Parathyroid adenoma (tissue), 2 donors: ENCODE results near the gene EPHA4.
A peak's percentile ranks its signal among the peaks of the same experiment; 100 is the strongest.

Experiments
- H2AFZ ChIP-seq: fragments of 300-600 bp; sonication (generic); one replicate; pipeline ENCODE4 v1.7.0; 2017; ENCODE audit warnings: antibody characterized with exemption, mild to moderate bottlenecking
- H3K27ac ChIP-seq: fragments of 300-600 bp; sonication (generic); one replicate; pipeline ENCODE4 v1.7.0; 2017
- H3K27me3 ChIP-seq: fragments of 300-600 bp; sonication (generic); one replicate; pipeline ENCODE4 v1.7.0; 2017; ENCODE audit warnings: low read length; ENCODE audit not compliant: control insufficient read depth, insufficient read depth
- H3K36me3 ChIP-seq: fragments of 300-600 bp; sonication (generic); one replicate; pipeline ENCODE4 v1.7.0; 2017; ENCODE audit warnings: low read length; ENCODE audit not compliant: control insufficient read depth, insufficient read depth
- H3K4me1 ChIP-seq: fragments of 300-600 bp; sonication (generic); one replicate; pipeline ENCODE4 v1.7.0; 2017; ENCODE audit warnings: control low read depth
- H3K4me2 ChIP-seq: fragments of 300-600 bp; sonication (generic); one replicate; pipeline ENCODE4 v1.7.0; 2017; ENCODE audit warnings: low read length
- H3K4me3 ChIP-seq: fragments of 300-600 bp; sonication (generic); one replicate; pipeline ENCODE4 v1.7.0; 2017; ENCODE audit warnings: low read depth, low read length
- H3K79me2 ChIP-seq: fragments of 300-600 bp; sonication (generic); one replicate; pipeline ENCODE4 v1.7.0; 2017; ENCODE audit warnings: control low read depth
- H3K9ac ChIP-seq: fragments of 300-600 bp; sonication (generic); one replicate; pipeline ENCODE4 v1.7.0; 2017; ENCODE audit warnings: mild to moderate bottlenecking
- H3K9me3 ChIP-seq: fragments of 300-600 bp; sonication (generic); one replicate; pipeline ENCODE4 v1.7.0; 2017; ENCODE audit warnings: low read length; ENCODE audit not compliant: control insufficient read depth
- TF ChIP-seq, protein P1 (sequence below): fragments of 300-600 bp; sonication (generic); IDR thresholded peaks from one replicate; pipeline ENCODE4 v1.7.0; 2017; ENCODE audit warnings: antibody characterized with exemption, mild to moderate bottlenecking
- donor health status: primary hyperparathyroidism.

EPHA4 gene

DNA sequence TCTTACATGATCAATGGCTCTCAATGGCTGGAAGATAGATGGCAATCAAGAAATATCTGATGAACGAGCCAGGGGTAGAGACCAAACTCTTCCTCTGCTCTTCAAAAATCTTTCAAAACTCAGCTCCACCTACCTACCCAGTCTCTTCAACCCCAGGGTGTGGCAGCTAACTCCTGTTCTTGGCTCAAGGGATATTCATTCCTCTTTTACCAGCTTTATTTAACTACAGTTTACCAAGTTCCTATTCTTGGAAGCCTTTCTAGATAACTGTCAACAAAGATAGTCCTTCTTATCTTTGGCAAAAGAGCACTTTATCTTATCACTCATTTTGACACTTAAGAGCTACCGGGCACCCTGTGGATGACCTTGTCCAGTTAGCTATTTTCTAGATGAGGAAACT is 36.3 kb downstream of the EPHA4 start:
- Histone ChIP-seq H3K27me3 (no peaks in the 10 kb centered on the region), H3K9ac (no peak overlapping the region), H3K4me1 (no peaks in the 10 kb centered on the region), H3K4me2 (no peak overlapping the region), H3K79me2 (no peaks in the 10 kb centered on the region), H3K4me3 (no peak overlapping the region), H2AFZ (no peak overlapping the region), H3K9me3 (no peaks in the 10 kb centered on the region), H3K36me3 (no peaks in the 10 kb centered on the region), H3K27ac (no peak overlapping the region)
- TF ChIP-seq, protein P1, sequence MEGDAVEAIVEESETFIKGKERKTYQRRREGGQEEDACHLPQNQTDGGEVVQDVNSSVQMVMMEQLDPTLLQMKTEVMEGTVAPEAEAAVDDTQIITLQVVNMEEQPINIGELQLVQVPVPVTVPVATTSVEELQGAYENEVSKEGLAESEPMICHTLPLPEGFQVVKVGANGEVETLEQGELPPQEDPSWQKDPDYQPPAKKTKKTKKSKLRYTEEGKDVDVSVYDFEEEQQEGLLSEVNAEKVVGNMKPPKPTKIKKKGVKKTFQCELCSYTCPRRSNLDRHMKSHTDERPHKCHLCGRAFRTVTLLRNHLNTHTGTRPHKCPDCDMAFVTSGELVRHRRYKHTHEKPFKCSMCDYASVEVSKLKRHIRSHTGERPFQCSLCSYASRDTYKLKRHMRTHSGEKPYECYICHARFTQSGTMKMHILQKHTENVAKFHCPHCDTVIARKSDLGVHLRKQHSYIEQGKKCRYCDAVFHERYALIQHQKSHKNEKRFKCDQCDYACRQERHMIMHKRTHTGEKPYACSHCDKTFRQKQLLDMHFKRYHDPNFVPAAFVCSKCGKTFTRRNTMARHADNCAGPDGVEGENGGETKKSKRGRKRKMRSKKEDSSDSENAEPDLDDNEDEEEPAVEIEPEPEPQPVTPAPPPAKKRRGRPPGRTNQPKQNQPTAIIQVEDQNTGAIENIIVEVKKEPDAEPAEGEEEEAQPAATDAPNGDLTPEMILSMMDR = no peak

DNA sequence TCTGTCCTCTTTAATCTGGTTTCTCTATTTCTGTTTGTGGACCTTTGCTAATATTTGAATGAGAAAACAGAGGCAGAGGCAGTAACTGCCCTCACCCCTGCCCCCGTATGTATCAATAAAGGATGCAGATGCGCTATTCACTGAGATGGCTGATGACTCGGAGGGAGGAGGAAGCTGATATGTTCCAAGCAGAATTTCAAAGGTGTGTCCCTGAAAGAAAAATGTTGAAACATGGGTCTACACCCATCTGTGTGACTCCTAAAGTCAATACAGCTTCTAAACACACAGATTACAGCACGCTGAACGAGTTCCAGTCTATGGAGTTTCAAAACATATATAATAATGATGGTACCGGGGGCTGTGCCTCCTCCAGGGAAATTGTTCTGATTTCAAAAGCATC is 38.8 kb downstream of the EPHA4 start:
- Histone ChIP-seq H2AFZ (no peak overlapping the region), H3K79me2 (no peaks in the 10 kb centered on the region), H3K27me3 (no peaks in the 10 kb centered on the region), H3K4me3 (no peak overlapping the region), H3K4me2 (no peak overlapping the region), H3K4me1 (no peaks in the 10 kb centered on the region), H3K9me3 (no peaks in the 10 kb centered on the region), H3K9ac (no peak overlapping the region), H3K36me3 (no peaks in the 10 kb centered on the region), H3K27ac (no peak overlapping the region)
- TF ChIP-seq, protein P1 = no peak

DNA sequence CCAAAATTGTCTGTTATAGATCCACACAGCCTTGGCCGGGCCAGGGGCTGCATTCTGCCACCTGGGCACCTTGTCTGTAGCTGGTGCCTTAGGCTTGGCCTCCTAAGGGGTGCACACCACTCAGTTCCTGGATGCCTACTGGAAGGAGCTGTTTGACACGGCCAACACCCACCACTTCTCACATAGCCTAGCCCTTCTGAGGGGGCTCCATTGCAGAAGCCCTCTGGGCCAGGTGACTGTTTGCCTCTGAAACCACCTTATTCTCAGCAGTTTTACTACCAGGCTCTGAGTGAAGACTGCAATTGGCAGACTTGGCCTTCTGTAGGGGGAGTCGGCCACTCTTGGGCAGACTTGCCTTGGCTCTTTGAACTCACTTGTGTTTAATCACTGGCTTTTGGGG is 39.5 kb downstream of the EPHA4 start:
- H3K9me3 ChIP-seq = no peaks in the 10 kb centered on the region
- TF ChIP-seq, protein P1 = no peak
- H3K27ac ChIP-seq = no peak overlapping the region
- no peaks in the 10 kb centered on the region for H3K4me1 ChIP-seq
- H3K4me3 ChIP-seq = no peak overlapping the region
- H3K9ac ChIP-seq = no peak overlapping the region
- no peaks in the 10 kb centered on the region for H3K27me3 ChIP-seq
- no peaks in the 10 kb centered on the region for H3K79me2 ChIP-seq
- no peak overlapping the region for H3K4me2 ChIP-seq
- H2AFZ ChIP-seq = no peak overlapping the region
- H3K36me3 ChIP-seq = no peaks in the 10 kb centered on the region

DNA sequence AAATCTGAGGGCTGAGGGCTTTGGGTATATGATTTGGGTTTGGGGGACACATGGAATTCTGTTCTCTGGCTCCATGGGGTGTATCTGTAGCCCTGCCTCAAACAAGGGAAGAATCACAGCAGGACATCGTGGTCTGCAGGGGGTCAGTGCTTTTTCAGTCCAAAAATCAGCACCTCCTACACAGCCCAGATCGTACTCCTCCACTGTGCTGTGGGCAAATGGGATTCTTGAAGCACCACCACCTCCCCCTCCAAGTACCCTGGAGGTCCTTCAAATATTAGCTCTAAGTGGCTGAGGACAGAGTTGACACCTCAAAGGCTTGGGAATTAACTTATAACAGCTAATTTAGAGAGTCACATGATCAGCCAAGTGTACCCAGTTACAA is 41.5 kb downstream of the EPHA4 start:
- H3K4me3 ChIP-seq = no peak overlapping the region
- TF ChIP-seq, protein P1 = no peak
- no peak overlapping the region for H2AFZ ChIP-seq
- no peak overlapping the region for H3K9ac ChIP-seq
- no peaks in the 10 kb centered on the region for H3K79me2 ChIP-seq
- H3K4me2 ChIP-seq = no peak overlapping the region
- no peaks in the 10 kb centered on the region for H3K9me3 ChIP-seq
- H3K4me1 ChIP-seq = no peaks in the 10 kb centered on the region
- no peak overlapping the region for H3K27ac ChIP-seq
- no peaks in the 10 kb centered on the region for H3K27me3 ChIP-seq
- no peaks in the 10 kb centered on the region for H3K36me3 ChIP-seq

DNA sequence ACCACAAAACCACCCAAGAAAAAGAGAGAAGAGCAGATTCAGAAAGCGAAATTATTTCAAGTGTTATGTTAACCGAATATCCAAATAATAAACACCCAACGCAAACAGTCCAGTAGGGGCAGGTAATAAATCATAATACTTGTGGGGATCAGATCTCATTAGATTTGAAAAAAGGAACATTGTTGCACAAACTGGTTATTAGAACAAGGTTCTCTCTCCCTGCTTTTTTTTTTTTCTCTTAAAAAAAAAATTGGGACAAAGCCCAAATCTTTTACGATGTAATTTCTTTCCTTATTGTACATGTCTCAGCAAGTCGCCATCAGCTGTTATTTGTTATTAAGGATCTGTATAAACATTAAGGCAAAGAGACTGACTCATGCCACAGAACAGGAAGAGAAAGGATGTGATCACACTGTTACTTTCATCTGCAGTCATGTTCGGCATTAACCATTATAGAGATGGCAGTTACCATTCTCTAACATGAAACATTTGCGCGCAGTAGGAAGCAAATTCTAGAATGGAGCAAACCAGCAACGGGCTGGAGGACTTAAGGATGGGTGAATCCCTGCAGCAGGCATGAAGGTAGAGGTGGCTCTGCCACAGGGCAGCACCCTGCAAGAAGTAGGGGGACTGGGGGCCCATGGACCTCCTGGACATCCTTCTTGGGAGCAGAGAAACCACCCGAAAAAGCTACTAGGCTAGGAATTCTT is 42.0 kb downstream of the EPHA4 start:
- H3K79me2 ChIP-seq = no peaks in the 10 kb centered on the region
- H3K4me3 ChIP-seq = no peak overlapping the region
- H2AFZ ChIP-seq = no peak overlapping the region
- H3K9me3 ChIP-seq = no peaks in the 10 kb centered on the region
- H3K9ac ChIP-seq = no peak overlapping the region
- TF ChIP-seq, protein P1 = no peak
- H3K4me2 ChIP-seq = peak overlapping the region; percentile 32
- no peak overlapping the region for H3K27ac ChIP-seq
- H3K4me1 ChIP-seq = no peaks in the 10 kb centered on the region
- no peaks in the 10 kb centered on the region for H3K36me3 ChIP-seq
- H3K27me3 ChIP-seq = no peaks in the 10 kb centered on the region
